GM12892 (cell line): ENCODE measurements around the gene ARHGAP26.

Experiments used
- POLR2A ChIP-seq: IDR thresholded peaks from 2 replicates; pipeline ENCODE4 v1.6.1; 2011; ENCODE audit warnings: low read depth, low read length, control low read depth
- POLR2AphosphoS5 ChIP-seq: IDR thresholded peaks from 2 replicates; pipeline ENCODE4 v1.6.1; 2011; ENCODE audit warnings: low read depth, low read length, control low read depth
- TAF1 ChIP-seq: IDR thresholded peaks from 2 replicates; pipeline ENCODE4 v1.6.1; 2011; ENCODE audit warnings: low read depth, mild to moderate bottlenecking, control low read depth, low read length, borderline replicate concordance

DNA sequence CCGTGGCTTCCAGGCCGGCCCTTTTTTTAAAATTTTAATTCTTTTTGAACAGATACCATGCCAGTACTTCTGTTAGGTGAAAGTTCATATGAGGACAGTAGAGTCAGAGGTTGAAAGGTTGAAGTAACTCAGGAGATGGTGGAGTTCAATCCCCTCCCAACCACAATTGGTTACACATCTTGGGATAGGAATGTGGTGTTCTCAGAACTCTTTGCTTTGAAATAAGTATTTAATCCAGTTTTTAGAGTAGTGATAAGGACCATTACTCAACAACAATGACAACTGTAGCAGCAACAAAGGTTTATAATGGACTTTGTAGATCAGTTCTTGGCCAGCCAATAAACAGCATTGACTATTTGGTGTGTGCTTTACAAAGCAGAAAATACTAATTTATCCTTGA, 116.0 kb downstream of the ARHGAP26 start:
- TF ChIP-seq POLR2A: no peak
- TF ChIP-seq POLR2AphosphoS5: no peak
- no peak for TF ChIP-seq TAF1
